H1 (cell line): ENCODE results near the gene SMIM1. TPM values are rescaled to one million over a fixed set of nuclear protein-coding genes. Genes with fewer than 3 reads are reported as not detected.

Experiments used
- E2F6 ChIP-seq: IDR thresholded peaks from 2 replicates; pipeline ENCODE4 v1.6.1; 2012; ENCODE audit warnings: inconsistent platforms
- RNF2 ChIP-seq: fragments of 200-900, 300-1000 bp; sonication (generic); IDR thresholded peaks from 2 replicates; pipeline ENCODE4 v1.7.1; 2016; ENCODE audit warnings: borderline replicate concordance, low read depth, mild to moderate bottlenecking, antibody characterized with exemption, low read length; ENCODE audit not compliant: poor library complexity, severe bottlenecking; ENCODE audit errors: missing control alignments
- YY1 ChIP-seq: IDR thresholded peaks from 2 replicates; pipeline ENCODE4 v1.6.1; 2011; ENCODE audit warnings: low read depth, mild to moderate bottlenecking, low read length
- polyA plus RNA-seq, 7 experiments: library from polyadenylated mRNA; depleted of rRNA in 3 of 7; stranded (reverse) in 5 of 7; unstranded in 2 of 7; fragments of >200 nt in 5 of 7; fragments of 200-250 nt in 2 of 7; gene quantifications; 1 replicate in 5 of 7; 2 replicates in 1 of 7; 4 replicates in 1 of 7; pipeline versions ENCODE4 v1.2.1 to v1.2.3, GENCODE V29; 2011 to 2013; ENCODE audit warnings: missing spikeins in 2 of 7, mixed read lengths in 2 of 7
- total RNA-seq: library from RNA; stranded (reverse); fragmentation: NEBNext Ultra II Directional; extraction: Animal tissue kit (Norgen Biotek cat#: 25700); gene quantifications from 2 replicates; pipeline ENCODE4 v1.2.1, GENCODE V29; 2021

Gene SMIM1
- total and polyA plus RNA-seq, 2 of the 8 experiments (the other 6 are each of a cell fraction or from before 2014, with no cell fraction given) = 7.7 to 9.7 TPM

DNA sequence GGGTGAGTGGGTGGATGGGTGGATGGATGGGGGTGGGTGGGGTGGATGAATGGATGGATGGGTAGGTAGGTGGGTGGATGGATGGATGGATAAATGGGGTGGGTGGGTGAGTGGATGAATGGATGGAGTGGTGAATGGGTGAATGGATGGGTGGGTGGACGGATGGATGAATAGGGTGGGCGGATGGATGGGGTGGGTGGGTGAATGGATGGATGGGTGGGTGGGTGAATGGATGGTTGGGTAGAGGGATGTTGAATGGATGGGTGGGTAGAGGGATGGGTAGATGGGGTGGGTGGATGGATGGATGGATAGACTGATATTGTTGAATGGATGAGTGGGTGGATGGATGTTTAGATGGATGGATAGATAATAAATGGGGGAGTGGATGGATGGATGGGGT, 47.2 kb upstream of the SMIM1 start (continued):
- TF ChIP-seq RNF2 (no peak), E2F6 (no peak), YY1 (no peak)
